Stimulated activated CD4-positive, alpha-beta T cell treated with anti-CD3 and anti-CD28 coated beads, Interleukin-1b, Interleukin-23, amount 100 ng/mL, for 24 hours (primary cell): ENCODE data around the gene PAGR1.
"Not testable (repeated sequence)": the region's sequence is repeated elsewhere in the genome, so short reads cannot be mapped to it uniquely, and the experiment has no call there.

Experiments used
- DNase-seq, 4 experiments: peaks; one replicate each; pipeline ENCODE4 v3.0.0-alpha.2; 2020; ENCODE audit warnings: low read depth in 4 of 4, low spot score in 1 of 4

Gene PAGR1

GRCh38 chr16:29862383-29862883, 46.5 kb downstream of the PAGR1 start:
- no peak for DNase-seq

GRCh38 chr16:29862884-29863668, 47.1 kb downstream of the PAGR1 start, which contains the start of gene CDIPT:
Gene CDIPT, minus strand, starts transcription at chr16:29863226. Its CDS starts 369 bp downstream, at chr16:29862857.
- peak; percentile 76 to 89 (median 86) for DNase-seq

- DNase-seq, result no peak
These were observed 47.7 kb downstream of the PAGR1 start for GRCh38 chr16:29863669-29863984.

DNA sequence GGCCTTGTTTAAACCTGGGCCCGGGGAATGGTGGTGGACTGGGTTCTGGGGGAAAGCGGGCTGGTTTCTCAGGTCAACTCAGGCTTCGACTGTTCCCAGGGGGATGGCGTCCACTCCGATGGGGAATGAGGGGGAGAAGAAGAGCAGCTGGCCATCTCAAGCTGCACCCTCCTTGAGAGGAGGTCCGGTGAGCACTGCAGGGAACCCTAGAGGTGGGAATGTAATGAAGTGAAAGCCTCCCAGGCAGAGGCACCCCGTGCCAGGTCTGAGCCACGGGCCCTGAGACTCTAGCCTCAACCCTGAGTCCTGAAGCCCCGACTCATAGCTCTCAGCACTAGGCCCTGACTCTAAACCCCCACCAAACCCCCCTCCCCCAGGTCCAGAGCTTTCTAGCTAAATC, 48.3 kb downstream of the PAGR1 start:
- no peak for DNase-seq

- no peak for DNase-seq
These were observed 52.6 kb downstream of the PAGR1 start for GRCh38 chr16:29868396-29869009.

DNA sequence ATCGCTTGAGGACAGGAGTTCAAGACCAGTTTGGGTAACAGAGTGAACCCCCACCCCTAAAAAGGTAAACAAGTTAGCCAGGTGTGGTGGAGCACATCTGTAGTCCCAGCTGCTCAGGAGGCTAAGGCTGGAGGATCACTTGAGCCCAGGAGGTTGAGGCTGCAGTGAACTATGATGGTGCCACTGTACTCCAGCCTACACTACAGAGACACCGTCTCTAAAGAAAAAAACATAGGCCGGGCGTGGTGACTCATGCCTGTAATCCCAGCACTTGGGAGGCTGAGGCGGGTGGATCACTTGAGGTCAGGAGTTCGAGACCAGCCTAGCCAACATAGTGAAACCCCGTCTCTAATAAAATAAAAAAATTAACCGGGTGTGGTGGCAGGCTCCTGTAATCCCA, 53.1 kb downstream of the PAGR1 start:
- not testable (repeated sequence) for DNase-seq
